Type B pancreatic cell (in vitro differentiated cells): Measurements from ENCODE around the gene RGS17. TPM values are rescaled to one million over a fixed set of nuclear protein-coding genes. Genes with fewer than 3 reads are reported as not detected.
"Not testable (repeated sequence)": the region's sequence is repeated elsewhere in the genome, so short reads cannot be mapped to it uniquely, and the experiment has no call there.

Experiments
- DNase-seq: peaks from one replicate; pipeline ENCODE4 v3.0.0; 2021; ENCODE audit warnings: mixed read lengths; ENCODE audit not compliant: unreplicated experiment; ENCODE audit errors: extremely low spot score
- H3K27ac Mint-ChIP-seq: 2 replicates; pipeline ENCODE4 v1.8.0; 2021; ENCODE audit warnings: mild to moderate bottlenecking, mixed read lengths
- H3K27me3 Mint-ChIP-seq: 2 replicates; pipeline ENCODE4 v1.8.0; 2021; ENCODE audit warnings: mixed read lengths
- H3K36me3 Mint-ChIP-seq: 2 replicates; pipeline ENCODE4 v1.8.0; 2021; ENCODE audit warnings: mixed read lengths
- H3K4me1 Mint-ChIP-seq: one replicate; pipeline ENCODE4 v1.8.0; 2021; ENCODE audit warnings: mixed read lengths; ENCODE audit not compliant: unreplicated experiment
- H3K4me3 Mint-ChIP-seq: 2 replicates; pipeline ENCODE4 v1.8.0; 2021; ENCODE audit warnings: mild to moderate bottlenecking, mixed read lengths
- H3K9me3 Mint-ChIP-seq: 2 replicates; pipeline ENCODE4 v1.8.0; 2021; ENCODE audit warnings: mixed read lengths
- CTCF ChIP-seq: fragments of 200-600 bp; sonication (generic); conservative IDR thresholded peaks from 2 replicates; pipeline ENCODE4 v1.5.0; 2021; ENCODE audit warnings: antibody characterized with exemption, mild to moderate bottlenecking
- total RNA-seq: library from RNA; stranded (reverse); gene quantifications from 2 replicates; pipeline ENCODE4 v1.2.1, GENCODE V29; 2021; ENCODE audit warnings: low replicate concordance

RGS17 gene
- total RNA-seq, 1 donor from 2014 or later = 3.7 TPM

DNA sequence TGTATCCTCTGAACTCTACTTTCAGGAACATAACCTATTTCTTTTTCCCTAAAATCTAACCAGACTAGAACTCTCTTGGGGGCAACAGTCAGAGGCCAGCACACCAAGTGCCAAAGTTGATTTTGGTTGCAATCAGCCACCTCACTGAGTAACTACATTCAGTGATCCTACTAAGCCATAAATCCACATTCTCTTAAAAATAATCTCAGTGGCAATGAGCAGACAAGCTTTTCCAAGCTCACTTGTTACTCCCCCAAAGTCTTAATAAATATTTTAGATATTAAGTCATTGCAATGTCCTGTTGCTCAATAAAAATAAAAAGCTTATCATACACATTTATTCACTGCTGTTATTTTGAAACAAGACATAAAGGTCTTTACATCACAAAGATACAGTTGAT is 9.8 kb downstream of the RGS17 start:
- Mint-ChIP-seq H3K27me3 (peaks cover 4% of the 10 kb centered on the region), H3K36me3 (no peaks in the 10 kb centered on the region), H3K9me3 (no peaks in the 10 kb centered on the region), H3K4me1 (no peaks in the 10 kb centered on the region), H3K4me3 (no peak overlapping the region), H3K27ac (no peak overlapping the region)
- no peak for DNase-seq
- TF ChIP-seq CTCF = no peak

DNA sequence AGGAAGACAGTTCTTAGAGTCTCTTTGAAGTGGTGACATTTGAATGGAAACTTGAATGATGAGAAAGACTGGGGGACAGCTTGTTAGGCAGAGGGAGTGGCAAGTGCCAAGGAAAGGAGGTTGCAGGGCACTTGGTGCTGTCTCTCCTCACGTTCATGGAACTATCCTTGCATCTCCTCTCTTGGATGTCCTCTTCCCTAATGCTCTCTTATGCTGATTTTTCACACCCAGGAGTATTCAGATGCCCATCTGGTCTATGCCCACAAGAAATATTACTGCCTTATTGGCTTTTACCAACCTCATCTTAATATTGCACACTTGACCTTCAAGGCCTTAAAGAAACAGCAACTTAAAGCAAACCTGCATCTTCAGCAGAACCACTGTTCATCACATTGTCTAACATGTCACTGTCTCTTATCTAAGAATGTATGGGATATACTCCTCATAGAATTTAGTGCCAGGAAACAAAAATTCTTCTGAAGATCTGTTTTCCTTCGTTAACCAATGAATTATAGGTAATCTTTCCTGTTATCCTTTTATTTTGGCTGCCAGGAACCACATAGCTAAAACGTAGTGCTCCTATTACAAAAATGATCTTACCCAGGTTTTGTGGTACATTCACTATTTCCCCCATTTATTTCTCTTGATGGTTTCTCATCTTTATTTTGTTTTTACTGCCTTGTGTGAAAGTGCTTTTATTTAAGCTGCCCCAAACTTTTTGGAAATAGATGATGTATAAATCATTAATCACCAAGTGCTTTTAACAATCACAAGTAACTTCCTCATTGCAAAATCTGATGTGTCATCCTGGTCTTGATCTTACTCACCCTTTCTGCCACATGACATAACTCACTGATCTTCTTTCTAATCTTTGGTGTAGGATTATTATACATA is 12.8 kb downstream of the RGS17 start:
- DNase-seq = no peak
- TF ChIP-seq CTCF = no peak
- Mint-ChIP-seq H3K9me3 (peaks cover 12% of the 10 kb centered on the region), H3K36me3 (peaks cover 6% of the 10 kb centered on the region), H3K27me3 (no peaks in the 10 kb centered on the region), H3K4me3 (no peak overlapping the region), H3K4me1 (no peaks in the 10 kb centered on the region), H3K27ac (no peak overlapping the region)

- DNase-seq, H3K27ac Mint-ChIP-seq: not testable (repeated sequence)
These were observed 20.0 kb downstream of the RGS17 start for GRCh38 chr6:153111082-153111481.

DNA sequence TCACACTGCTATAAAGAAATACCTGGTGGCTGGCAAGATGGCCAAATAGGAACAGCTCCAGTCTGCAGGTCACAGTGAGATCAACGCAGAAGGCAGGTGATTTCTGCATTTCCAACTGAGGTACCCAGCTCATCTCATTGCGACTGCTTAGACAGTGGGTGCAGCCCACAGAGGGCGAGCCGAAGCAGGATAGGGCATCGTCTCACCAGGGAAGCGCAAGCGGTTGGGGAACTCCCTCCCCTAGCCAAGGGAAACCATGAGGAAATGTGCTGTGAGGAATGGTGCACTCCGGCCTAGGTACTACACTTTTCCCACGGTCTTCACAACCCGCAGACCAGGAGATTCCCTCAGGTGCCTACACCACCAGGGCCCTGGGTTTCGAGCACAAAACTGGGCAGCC is 20.5 kb downstream of the RGS17 start:
- not testable (repeated sequence) for H3K4me1 Mint-ChIP-seq, DNase-seq, H3K4me3 Mint-ChIP-seq, H3K36me3 Mint-ChIP-seq, H3K27ac Mint-ChIP-seq, H3K27me3 Mint-ChIP-seq
- H3K9me3 Mint-ChIP-seq = peaks cover 18% of the 10 kb centered on the region

More at GRCh38 chr6:153111082-153111481, 20.0 kb downstream of the RGS17 start:
- H3K27me3 Mint-ChIP-seq, H3K36me3 Mint-ChIP-seq, H3K4me3 Mint-ChIP-seq, H3K4me1 Mint-ChIP-seq: not testable (repeated sequence)
- peaks cover 18% of the 10 kb centered on the region for H3K9me3 Mint-ChIP-seq

GRCh38 chr6:153108315-153108714 is 22.8 kb downstream of the RGS17 start:
- DNase-seq = no peak
- Mint-ChIP-seq H3K4me3 (no peak overlapping the region), H3K9me3 (peaks cover 8% of the 10 kb centered on the region), H3K36me3 (no peaks in the 10 kb centered on the region), H3K27ac (no peak overlapping the region), H3K4me1 (no peaks in the 10 kb centered on the region), H3K27me3 (no peaks in the 10 kb centered on the region)
- TF ChIP-seq CTCF = peak; percentile 49

- Mint-ChIP-seq H3K36me3 (no peaks in the 10 kb centered on the region), H3K27me3 (no peaks in the 10 kb centered on the region), H3K4me3 (no peak overlapping the region), H3K4me1 (no peaks in the 10 kb centered on the region), H3K27ac (no peak overlapping the region), H3K9me3 (no peaks in the 10 kb centered on the region)
- no peak for DNase-seq
- TF ChIP-seq CTCF = no peak
These were observed 25.1 kb downstream of the RGS17 start for GRCh38 chr6:153106021-153106420.
